K562 (cell line): ENCODE measurements around the gene SMAD3. TPM values are rescaled to one million over a fixed set of nuclear protein-coding genes. Genes with fewer than 3 reads are reported as not detected.

Experiments
- ATAC-seq: fragments of 200-7000 bp; cut with Tn5 transposase; 3 replicates; pipeline ENCODE4 v1.9.1; 2020; ENCODE audit warnings: moderate library complexity
- BruUV-seq: library from RNA; stranded (reverse); fragments of 400-500 nt; replicated peaks from 2 replicates; lab custom pipeline; 2021; lab: Mats Ljungman, UMichigan
- CTCF ChIA-PET: fragments of 300-600 bp; formaldehyde crosslinking; extraction: SDS; loops from one replicate; lab custom pipeline; 2021; ENCODE audit warnings: low intra/inter-chr PET ratio; lab: Yijun Ruan, JAX
- POLR2A ChIA-PET: fragments of 300-600, 350-650 bp; sonication (Branson Sonifier 250); formaldehyde crosslinking; extraction: SDS; loops from one replicate; lab custom pipeline; 2021; ENCODE audit warnings: antibody characterized with exemption, inconsistent platforms; lab: Yijun Ruan, JAX
- DNase-seq, 4 experiments: peaks; one replicate each; pipeline versions ENCODE4 v3.0.0 to v3.0.0-alpha.2; 2011 to 2018; ENCODE audit warnings: low spot score in 3 of 4, mixed read lengths in 3 of 4; ENCODE audit errors: extremely low read depth in 1 of 4
- FAIRE-seq: peaks from 2 replicates; lab custom pipeline; 2011; peaks lifted over from hg19 to GRCh38; lab: Jason Lieb, UNC
- H2AFZ ChIP-seq: 2 replicates; pipeline ENCODE4 v1.6.0; 2011; ENCODE audit warnings: low read depth, low read length, control low read depth, inconsistent platforms
- H3K27ac ChIP-seq: fragments of 200-600 bp; 3 replicates; pipeline ENCODE4 v1.8.0; 2011; ENCODE audit warnings: low read depth, mild to moderate bottlenecking, control low read depth, inconsistent platforms, low read length, moderate library complexity, mixed read lengths; ENCODE audit errors: extremely low read depth
- H3K27me3 ChIP-seq, 2 experiments: fragments of 300-600 bp in 1 of 2; 2 replicates in 1 of 2; 3 replicates in 1 of 2; pipeline versions ENCODE4 v1.6.0 to v1.8.0; 2011; ENCODE audit warnings: inconsistent platforms in 2 of 2, low read length in 2 of 2, mild to moderate bottlenecking in 1 of 2, mixed read lengths in 1 of 2, moderate library complexity in 1 of 2; ENCODE audit not compliant: control insufficient read depth in 2 of 2, insufficient read depth in 2 of 2
- H3K36me3 ChIP-seq: fragments of 300-600 bp; 3 replicates; pipeline ENCODE4 v1.8.0; 2011; ENCODE audit warnings: mild to moderate bottlenecking, low read length, inconsistent platforms; ENCODE audit not compliant: control insufficient read depth, insufficient read depth
- H3K4me1 ChIP-seq, 2 experiments: fragments of 200-600 bp in 1 of 2; replicated peaks in 1 of 2; 2 replicates in 1 of 2; 3 replicates in 1 of 2; pipeline versions ENCODE4 v1.5.1 to v1.8.0; 2011; ENCODE audit warnings: inconsistent platforms in 2 of 2, low read length in 2 of 2, mild to moderate bottlenecking in 1 of 2, mixed read lengths in 1 of 2, moderate library complexity in 1 of 2; ENCODE audit not compliant: control insufficient read depth in 2 of 2, insufficient read depth in 2 of 2
- H3K4me2 ChIP-seq: 2 replicates; pipeline ENCODE4 v1.6.1; 2011; ENCODE audit warnings: low read length, control low read depth, inconsistent platforms, mixed read lengths; ENCODE audit not compliant: insufficient read depth
- H3K4me3 ChIP-seq: fragments of 200-600 bp; sonication (generic), shearing (Covaris generic); 2 replicates; pipeline ENCODE4 v1.5.1; 2016; ENCODE audit warnings: control low read depth, inconsistent platforms
- H3K79me2 ChIP-seq: fragments of 200-600 bp; 3 replicates; pipeline ENCODE4 v1.8.0; 2011; ENCODE audit warnings: low read length, inconsistent platforms; ENCODE audit not compliant: control insufficient read depth, insufficient read depth
- H3K9ac ChIP-seq, 2 experiments: 2 replicates each; pipeline versions ENCODE4 v1.6.0 to v1.6.1; 2011; ENCODE audit warnings: low read depth in 2 of 2, low read length in 2 of 2, control low read depth in 1 of 2, inconsistent platforms in 1 of 2, mild to moderate bottlenecking in 1 of 2, mixed read lengths in 1 of 2; ENCODE audit not compliant: insufficient read depth in 1 of 2
- H3K9me1 ChIP-seq: one replicate; pipeline ENCODE4 v1.6.0; 2011; ENCODE audit warnings: inconsistent platforms, mild to moderate bottlenecking, low read length, moderate library complexity; ENCODE audit not compliant: control insufficient read depth, insufficient read depth
- H3K9me3 ChIP-seq: replicated peaks from 2 replicates; pipeline ENCODE4 v1.5.1; 2011; ENCODE audit warnings: low read depth, low read length, inconsistent platforms; ENCODE audit not compliant: control insufficient read depth, insufficient read depth
- H4K20me1 ChIP-seq: replicated peaks from 2 replicates; pipeline ENCODE4 v1.6.1; 2011; ENCODE audit warnings: low read length, inconsistent platforms, mixed read lengths; ENCODE audit not compliant: control insufficient read depth, insufficient read depth
- PBX2 ChIP-seq, 2 experiments: IDR thresholded peaks in 1 of 2; conservative IDR thresholded peaks in 1 of 2; 2 replicates each; pipeline ENCODE4 v1.6.1; 2016; ENCODE audit warnings: low read depth in 2 of 2, mild to moderate bottlenecking in 1 of 2, missing compliant biosample characterization in 1 of 2, missing genetic modification characterization in 1 of 2, moderate library complexity in 1 of 2
- ZNF316 ChIP-seq: fragments of 450-650 bp; IDR thresholded peaks from 2 replicates; pipeline ENCODE4 v1.6.1; 2016
- WGBS: fragments of 100-300 bp; shearing (Covaris generic); methylation state at CpG from one replicate; pipeline ENCODE4 v1.1.6; 2016; ENCODE audit warnings: low coverage, mixed read lengths; ENCODE audit not compliant: insufficient coverage; ENCODE audit errors: missing lambda C conversion rate; 5-methylcytosine and 5-hydroxymethylcytosine counted together
- in situ Hi-C: fragments of 300-500 bp; cut with MboI; formaldehyde crosslinking; loops from 4 replicates; pipeline ENCODE4 v1.15.0; 2018; ENCODE audit warnings: inconsistent platforms, mixed read lengths
- intact Hi-C: fragments of 100-400 bp; cut with micrococcal nuclease; formaldehyde crosslinking; loops from 2 replicates; pipeline ENCODE4 v1.14.2; 2022
- polyA plus RNA-seq, 8 experiments: library from polyadenylated mRNA; depleted of rRNA in 4 of 8; stranded (reverse) in 5 of 8; unstranded in 3 of 8; fragments of >200 nt; fragmentation: Nextera tagmentation in 2 of 8; fragmentation: Illumina TruSeq in 1 of 8; extraction: Ambion mirVana in 2 of 8; extraction: Trizol in 1 of 8; gene quantifications; 2 replicates each; pipeline versions ENCODE4 v1.2.1 to v1.2.3, GENCODE V29; 2011 to 2014; ENCODE audit warnings: inconsistent platforms in 1 of 8, missing spikeins in 1 of 8
- total RNA-seq, 7 experiments: library from RNA; depleted of rRNA in 6 of 7; stranded (reverse); fragments of >200 nt in 6 of 7; fragmentation: Illumina TruSeq in 2 of 7; extraction: Trizol in 2 of 7; gene quantifications; 2 replicates each; pipeline versions ENCODE4 v1.2.1 to v1.2.3, GENCODE V29; 2011 to 2021; ENCODE audit warnings: low replicate concordance in 1 of 7

Gene SMAD3
- total and polyA plus RNA-seq, 9 of the 15 experiments (the other 6 are each of a cell fraction or from before 2014, with no cell fraction given), result 4.3 to 39.2 (median 11.1) TPM

DNA sequence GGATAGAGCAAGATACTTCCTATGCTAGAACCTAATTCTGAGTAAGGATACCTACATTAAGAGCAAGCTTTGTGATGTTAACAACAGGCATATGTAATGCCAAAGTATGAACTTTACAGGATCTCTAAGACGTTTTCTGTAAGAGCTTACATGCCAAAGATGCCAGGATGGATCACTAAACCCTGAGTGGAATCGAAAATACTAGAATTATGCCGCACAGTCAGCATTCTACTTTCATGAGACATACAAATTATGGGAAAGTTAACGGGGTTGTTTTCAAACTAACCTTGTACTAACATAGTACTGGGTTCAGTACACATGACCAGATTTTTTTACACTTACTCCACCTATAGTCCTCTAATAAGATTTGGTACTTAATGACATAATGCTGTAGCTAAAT is 134.0 kb downstream of the SMAD3 start:
- no TSS peak for BruUV-seq
- Histone ChIP-seq H3K36me3 (peaks cover 63% of the 10 kb centered on the region), H4K20me1 (no peaks in the 10 kb centered on the region), H3K4me2 (no peak overlapping the region), H3K9me1 (no peaks in the 10 kb centered on the region), H2AFZ (no peak overlapping the region), H3K4me1 (no peaks in the 10 kb centered on the region), H3K27me3 (no peaks in the 10 kb centered on the region), H3K9me3 (no peaks in the 10 kb centered on the region), H3K79me2 (no peaks in the 10 kb centered on the region), H3K9ac (no peak overlapping the region), H3K4me3 (no peak overlapping the region), H3K27ac (no peak overlapping the region)
- DNase-seq (no peak), FAIRE-seq (no peak), ATAC-seq (no peak)
- WGBS, result 83% methylated on average over 4 of the region's 4 CpGs
- ChIA-PET CTCF (no interaction called here), POLR2A (interaction anchor here (0.6 to 1.7 kb wide), 2 partner anchors 8 to 9 kb away, joined by 3 to 5 read pairs; no protein-coding TSS in a partner anchor)
- intact Hi-C loops (no loop called here), in situ Hi-C loops (no loop called here)
- peak; percentile 35; the same call in 1 of the 2 replicates for TF ChIP-seq ZNF316
- TF ChIP-seq PBX2 (CRISPR knock-in tag; IDR thresholded peaks at IDR 0.05; ENCODE audit: low read depth), result no peak
- TF ChIP-seq PBX2 (tag; conservative IDR thresholded peaks at IDR 0.05; ENCODE audit: low read depth), result no peak
